T-helper 2 cell (primary cell): Measurements from ENCODE around the gene GNAT3.

ENCODE experiments used
- DNase-seq, 5 experiments: peaks; one replicate each; pipeline versions ENCODE4 v3.0.0 to v3.0.0-alpha.2; 2012 to 2022
- total RNA-seq, 2 donors: gene quantifications; one replicate each; lab custom pipeline; 2026; lab: John Stamatoyannopoulos, UW

The GNAT3 gene
- 0 reads per million in 2 donors for total RNA-seq

GRCh38 chr7:80511964-80512363 is at the start of gene GNAT3:
Gene GNAT3 (minus strand): TSS chr7:80512064. CDS start chr7:80511926, 138 bp downstream.
- no peak for DNase-seq

DNA sequence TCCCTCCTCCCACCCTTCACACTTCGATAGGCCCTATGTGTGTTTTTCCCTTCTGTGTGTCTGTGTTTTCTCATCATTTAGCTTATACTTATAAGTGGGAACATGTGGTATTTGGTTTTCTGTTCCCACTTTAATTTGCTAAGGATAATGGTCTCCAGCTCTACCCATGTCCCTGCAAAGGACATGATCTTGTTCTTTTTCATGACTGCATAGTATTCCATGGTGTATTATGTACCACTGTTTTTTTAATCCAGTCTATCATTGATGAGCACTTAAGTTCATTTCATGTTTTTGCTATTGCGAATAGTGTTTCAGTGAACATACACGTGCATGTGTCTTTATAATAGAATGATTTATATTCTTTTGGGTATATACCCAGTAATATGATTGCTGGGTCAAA is 46.3 kb upstream of the GNAT3 start:
- DNase-seq: no peak

- no peak for DNase-seq
These were observed 40.3 kb upstream of the GNAT3 start for GRCh38 chr7:80552031-80552694.

- no peak for DNase-seq
These were observed 38.1 kb upstream of the GNAT3 start for GRCh38 chr7:80550005-80550404.

GRCh38 chr7:80548840-80549530 is 37.1 kb upstream of the GNAT3 start:
- DNase-seq: no peak

DNA sequence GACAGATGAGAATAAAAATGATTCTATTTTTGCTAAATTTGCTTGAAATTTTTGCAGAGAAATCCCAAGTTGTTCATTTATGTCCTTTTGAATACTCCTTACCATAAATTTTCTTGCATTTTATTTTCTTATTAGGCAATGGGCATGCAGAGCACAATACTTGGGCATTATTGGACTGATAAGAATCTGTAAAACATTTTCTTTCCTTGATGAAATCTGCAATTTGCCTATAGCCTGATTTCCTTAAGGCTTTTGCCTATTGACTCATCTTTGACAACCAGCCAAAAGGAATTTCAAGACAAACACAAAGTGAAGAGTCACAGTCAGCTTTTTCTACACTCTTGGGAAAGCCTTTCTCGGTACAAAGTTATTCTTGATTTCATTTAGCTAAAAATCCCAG is 30.5 kb upstream of the GNAT3 start:
- no peak for DNase-seq

- DNase-seq: no peak
These were observed 29.0 kb upstream of the GNAT3 start for GRCh38 chr7:80540836-80541235.

DNA sequence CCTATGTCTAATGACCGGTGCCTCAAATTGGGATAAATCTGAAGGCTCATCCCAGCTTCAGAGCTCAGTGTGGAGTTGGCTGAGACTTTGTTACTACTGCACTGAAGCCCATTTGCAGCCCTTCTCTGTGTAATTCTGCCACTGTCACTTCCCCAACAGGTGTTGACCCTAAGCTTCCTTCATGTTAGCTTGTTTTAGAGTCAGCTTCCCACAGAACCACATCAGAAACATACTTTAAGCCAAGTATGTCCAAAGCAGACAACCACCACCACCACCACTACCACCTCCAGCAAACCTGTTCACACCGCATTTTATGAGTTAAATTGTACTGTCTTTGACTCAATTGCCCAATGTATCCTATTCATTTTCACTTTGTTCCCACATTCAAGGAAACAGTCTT is 25.2 kb upstream of the GNAT3 start:
- no peak for DNase-seq

GRCh38 chr7:80536426-80536825 is 24.6 kb upstream of the GNAT3 start:
- DNase-seq: no peak

DNA sequence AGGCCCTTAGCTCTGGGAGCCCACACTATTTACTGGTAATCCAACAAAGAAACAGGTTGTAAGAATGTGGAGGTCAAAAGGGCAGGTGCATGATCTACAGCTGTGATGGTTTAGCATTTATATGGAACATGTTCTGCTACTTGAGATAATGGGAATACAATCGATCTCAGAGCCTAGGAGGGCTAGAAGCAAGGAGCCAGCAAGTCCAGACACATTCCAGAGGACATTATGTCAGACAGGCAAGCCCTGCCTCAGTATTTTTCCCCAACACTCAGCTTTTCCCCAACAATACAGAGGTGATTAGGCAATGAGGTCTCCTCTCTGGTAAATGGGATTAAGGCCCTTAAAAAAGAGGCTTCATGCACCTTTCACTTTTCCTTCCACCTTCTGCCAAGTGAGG is 21.4 kb upstream of the GNAT3 start:
- DNase-seq: no peak

DNA sequence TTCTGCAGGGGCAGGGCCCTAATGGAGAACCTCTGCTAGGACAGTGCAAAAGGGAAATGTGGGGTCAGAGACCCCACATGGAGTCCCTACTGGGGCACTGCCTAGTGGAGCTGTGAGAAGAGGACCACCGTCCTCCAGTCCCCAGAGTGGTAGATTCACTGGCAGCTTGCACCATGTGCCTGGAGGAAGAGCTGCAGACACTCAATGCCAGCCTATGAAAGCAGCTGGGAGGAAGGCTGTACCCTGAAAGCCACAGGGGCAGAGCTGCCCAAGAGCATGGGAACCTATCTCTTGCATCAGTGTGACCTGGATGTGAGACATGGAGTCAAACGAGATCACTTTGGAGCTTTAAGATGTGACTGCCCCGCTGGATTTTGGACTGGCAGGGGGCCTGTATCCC is 20.3 kb upstream of the GNAT3 start:
- no peak for DNase-seq

GRCh38 chr7:80530136-80530535 is 18.3 kb upstream of the GNAT3 start:
- no peak for DNase-seq

DNA sequence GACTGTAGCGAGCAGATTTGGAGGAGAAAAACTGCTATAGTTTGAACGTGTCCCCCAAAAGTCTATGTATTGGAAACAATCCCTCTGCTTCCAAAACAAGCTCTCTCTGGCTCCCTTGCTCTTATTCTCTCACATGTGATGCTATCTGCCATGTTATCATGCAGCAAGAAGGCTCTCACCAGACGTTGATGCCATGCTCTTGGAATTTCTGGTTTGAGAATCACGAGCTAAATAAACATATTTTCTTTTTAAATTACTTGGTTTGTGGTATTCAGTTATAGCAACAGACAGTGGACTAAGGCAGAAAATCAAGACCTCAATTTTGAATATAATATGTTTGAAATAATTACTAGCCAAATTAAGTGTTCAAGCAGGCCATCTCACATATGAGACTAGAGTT is 17.5 kb upstream of the GNAT3 start:
- DNase-seq: no peak

- no peak for DNase-seq
These were observed 16.8 kb upstream of the GNAT3 start for GRCh38 chr7:80528689-80529088.

DNA sequence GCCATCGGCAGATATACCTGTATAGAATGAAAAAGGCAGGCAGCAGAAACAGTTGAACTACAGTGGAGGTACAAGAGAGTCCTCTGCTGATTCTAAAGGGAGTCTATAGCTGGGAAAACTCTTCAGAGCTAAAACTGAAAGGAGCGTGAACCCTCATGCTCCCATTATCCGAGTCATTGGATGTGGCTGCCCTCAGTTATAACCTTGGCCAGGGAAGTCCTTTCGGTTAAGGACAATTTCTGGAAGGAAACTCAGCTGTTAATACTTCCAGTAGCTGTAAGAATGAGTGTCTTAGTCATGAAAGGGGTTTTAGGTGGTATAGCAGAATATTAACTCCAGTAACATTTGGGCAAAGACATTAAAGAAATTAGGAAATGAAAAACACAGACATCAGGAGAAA is 14.6 kb upstream of the GNAT3 start:
- DNase-seq: no peak

DNA sequence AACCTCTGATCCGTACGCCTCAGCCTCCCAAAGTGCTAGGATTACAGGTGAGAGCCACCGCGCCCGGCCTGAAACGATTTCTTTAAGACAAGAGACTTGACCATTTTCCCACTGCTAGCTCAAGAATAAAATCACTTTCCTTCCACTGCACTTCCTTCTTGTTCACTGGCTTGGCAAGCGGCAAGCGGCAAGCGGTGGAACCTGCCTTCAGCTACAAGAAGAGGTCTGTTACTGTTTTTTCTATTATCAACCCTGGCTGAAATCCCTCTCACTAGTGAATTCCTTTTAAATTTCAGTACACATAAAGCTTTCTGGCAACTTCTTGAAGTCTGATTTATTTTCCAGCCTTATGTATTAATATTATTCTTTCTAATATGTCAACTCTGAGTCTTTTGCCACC is 12.8 kb upstream of the GNAT3 start:
- DNase-seq: no peak

DNA sequence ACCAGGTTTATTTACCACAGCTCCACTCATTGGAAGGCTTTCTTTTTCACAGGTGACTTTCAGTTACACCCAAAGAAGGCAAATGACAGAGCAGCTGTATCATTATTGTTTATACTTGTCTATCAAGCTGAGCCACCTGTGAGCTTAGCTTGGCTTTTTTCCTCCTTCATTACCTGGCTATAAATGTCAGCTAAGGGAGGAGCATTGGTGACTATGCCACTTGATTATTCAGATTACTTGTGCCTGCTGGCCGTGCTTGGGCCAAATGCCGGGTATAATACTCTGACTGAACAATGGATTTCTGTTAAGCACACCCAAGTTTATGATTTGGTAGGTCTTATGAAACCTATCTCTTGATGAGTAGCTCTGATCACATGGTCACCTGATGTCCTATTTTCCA is 9.9 kb upstream of the GNAT3 start:
- DNase-seq: no peak

DNA sequence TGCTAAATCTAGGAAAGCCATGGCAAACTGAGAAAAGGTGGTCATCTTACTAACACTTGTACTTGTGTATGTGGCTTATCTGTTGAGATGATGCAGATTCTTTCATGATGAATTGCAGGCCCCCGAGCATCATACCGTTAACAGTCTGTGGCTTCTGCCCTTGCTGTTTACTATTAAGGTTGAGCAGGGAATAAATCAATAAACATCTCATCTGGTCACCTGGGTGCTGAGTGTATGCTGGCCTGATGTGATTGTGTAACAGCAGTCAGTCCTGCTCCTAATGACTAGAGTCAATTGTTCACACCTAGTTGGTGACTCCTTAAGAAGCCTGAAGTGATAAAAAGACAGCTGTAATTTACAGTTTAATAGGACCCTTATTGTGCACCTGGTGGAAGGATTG is 8.3 kb upstream of the GNAT3 start:
- no peak for DNase-seq

GRCh38 chr7:80517282-80517747 is 5.5 kb upstream of the GNAT3 start:
- no peak for DNase-seq

- no peak for DNase-seq
These were observed 3.4 kb upstream of the GNAT3 start for GRCh38 chr7:80515298-80515697.

GRCh38 chr7:80510021-80510420 is 1.8 kb downstream of the GNAT3 start:
- no peak for DNase-seq

- DNase-seq: no peak
These were observed 3.4 kb downstream of the GNAT3 start for GRCh38 chr7:80508440-80508839.

GRCh38 chr7:80505900-80506500 is 5.9 kb downstream of the GNAT3 start:
- DNase-seq: no peak

DNA sequence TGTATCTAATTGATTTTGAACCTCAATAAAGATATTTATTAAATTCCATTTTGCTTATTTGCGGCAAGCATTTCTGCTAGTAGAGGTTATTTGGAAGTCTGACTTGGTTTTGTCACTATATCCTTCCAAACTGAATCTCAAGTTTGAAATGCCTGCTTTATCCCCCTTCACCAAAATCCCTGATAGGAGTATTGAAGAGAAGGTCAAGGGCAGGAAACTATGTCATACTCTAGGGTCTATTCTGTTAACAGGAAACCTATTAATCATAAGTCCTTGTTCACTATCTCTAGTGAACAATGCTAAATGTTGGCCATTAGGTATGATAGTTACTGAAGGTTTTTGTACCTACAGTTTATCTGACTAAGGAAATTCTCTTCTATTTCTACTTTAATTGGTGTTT is 11.5 kb downstream of the GNAT3 start:
- no peak for DNase-seq
